Body of pancreas (tissue), 4 donors: ENCODE data around the gene OR5K4. TPM values are rescaled to one million over a fixed set of nuclear protein-coding genes. Genes with fewer than 3 reads are reported as not detected.
A peak's percentile ranks its signal among the peaks of the same experiment; 100 is the strongest.

ENCODE experiments used
- ATAC-seq: fragments of 150-250 bp; one replicate; pipeline ENCODE4 v1.9.1; 2016
- DNase-seq, 4 donors: peaks; one replicate each; pipeline ENCODE4 v3.0.0-alpha.2; 2019
- H3K27ac ChIP-seq, 4 donors: fragments of 200-600 bp; sonication (generic); 1 replicate in 3 of 4; 2 replicates in 1 of 4; pipeline versions ENCODE4 v1.5.1 to v1.6.1; 2016 to 2019; ENCODE audit warnings: mild to moderate bottlenecking in 1 of 4, mixed read lengths in 1 of 4, moderate library complexity in 1 of 4
- H3K27me3 ChIP-seq, 2 donors: fragments of 200-600 bp; sonication (generic); one replicate each; pipeline ENCODE4 v1.6.0; 2016; ENCODE audit warnings: mild to moderate bottlenecking in 1 of 2
- H3K36me3 ChIP-seq, 2 donors: fragments of 200-600 bp; sonication (generic); replicated peaks in 1 of 2; 2 replicates each; pipeline ENCODE4 v1.5.1; 2016; ENCODE audit warnings: low read depth in 2 of 2; ENCODE audit not compliant: insufficient read depth in 1 of 2
- H3K4me1 ChIP-seq: fragments of 200-600 bp; sonication (generic); one replicate; pipeline ENCODE4 v1.6.0; 2016
- H3K4me3 ChIP-seq, 2 donors: fragments of 200-600 bp; sonication (generic); 1 replicate in 1 of 2; 2 replicates in 1 of 2; pipeline ENCODE4 v1.5.1; 2016 to 2019
- H3K9me3 ChIP-seq, 3 donors: fragments of 200-600 bp; sonication (generic); 1 replicate in 2 of 3; 2 replicates in 1 of 3; pipeline ENCODE4 v1.5.1; 2016
- POLR2A ChIP-seq, 3 donors: fragments of 450-650 bp; IDR thresholded peaks; one replicate each; pipeline ENCODE4 v1.6.1; 2016; ENCODE audit warnings: antibody characterized with exemption in 3 of 3, mild to moderate bottlenecking in 2 of 3
- WGBS, 2 donors: methylation state at CpG; one replicate each; pipeline ENCODE4 v1.1.5; 2017; 5-methylcytosine and 5-hydroxymethylcytosine counted together
- intact Hi-C: fragments of 100-400 bp; cut with DNase I; formaldehyde crosslinking; loops from one replicate; pipeline ENCODE4 v1.15.1; 2023
- total RNA-seq, 2 donors: library from RNA; depleted of rRNA; stranded (reverse); fragments of >200 nt; gene quantifications; one replicate each; pipeline ENCODE4 v1.1.0, GENCODE V29; 2016
- TF ChIP-seq, protein P1 (sequence below), 7 experiments: fragments of 450-650 bp in 4 of 7; fragments of 200-600 bp in 3 of 7; sonication (generic) in 3 of 7; IDR thresholded peaks; one replicate each; pipeline ENCODE4 v1.5.1; 2016 to 2019; ENCODE audit warnings: antibody characterized with exemption in 7 of 7

OR5K4 gene
- total RNA-seq, 2 donors from 2014 or later: not detected

DNA sequence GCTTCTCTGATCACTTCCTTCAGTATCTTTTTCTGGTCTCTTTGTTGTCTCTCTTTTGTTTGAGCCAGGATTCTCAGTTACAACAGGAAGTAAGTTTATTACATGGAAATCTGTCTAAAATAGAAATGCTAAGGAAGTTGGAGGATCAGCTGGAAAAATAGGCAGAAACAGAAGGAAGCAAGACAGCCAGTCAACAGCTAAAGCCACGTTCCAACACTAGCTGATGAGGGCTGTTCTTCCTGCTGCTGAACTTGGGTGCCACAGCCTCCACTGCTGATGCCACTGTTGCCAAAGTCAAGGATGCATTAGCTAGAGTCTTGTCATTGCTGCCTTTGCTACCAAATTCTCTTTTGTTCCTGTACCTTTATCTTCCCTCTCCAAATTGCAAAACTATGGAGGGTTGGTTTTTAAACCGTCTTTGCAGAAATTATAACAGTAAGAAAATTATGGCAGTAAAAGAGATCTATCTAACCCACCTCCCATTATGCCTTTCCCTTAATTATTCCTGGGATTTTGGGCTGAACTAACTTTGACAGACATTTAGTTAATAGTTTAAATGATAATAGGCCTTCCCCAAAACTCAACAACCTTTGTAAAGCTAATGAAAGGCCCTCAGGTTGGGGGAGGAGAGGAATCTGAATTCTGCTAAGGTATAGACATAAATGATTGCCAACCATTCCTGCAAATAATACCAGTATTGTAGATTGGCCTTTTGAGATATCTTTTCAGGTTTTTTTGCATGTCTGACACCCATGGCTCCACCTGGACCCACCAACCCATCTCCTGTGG lies 27.4 kb upstream of the OR5K4 start:
- 68% methylated on average over 2 of the region's 2 CpGs for WGBS, 2 donors

DNA sequence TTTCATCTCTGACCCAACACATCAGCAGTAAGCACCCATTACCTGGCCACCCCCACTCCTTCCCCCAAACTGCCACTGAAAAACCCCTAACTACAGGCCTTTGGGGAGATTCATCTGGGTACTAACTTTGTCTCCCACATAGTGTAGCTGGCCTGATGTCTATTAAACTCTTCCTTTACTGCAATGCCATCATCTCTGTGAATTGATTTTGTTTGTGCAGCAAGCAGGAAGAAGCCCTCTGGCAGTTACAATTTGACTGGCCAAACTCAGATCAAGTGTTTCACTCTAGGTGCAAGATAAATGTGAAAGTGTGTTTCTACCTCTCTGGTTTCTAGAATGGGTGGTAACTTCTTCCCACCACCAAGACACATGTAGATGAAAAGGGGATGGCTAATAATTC lies 26.7 kb upstream of the OR5K4 start:
- intact Hi-C loops: loop anchor here (5.0 kb wide), 1 partner anchor 285 kb away; no protein-coding TSS in a partner anchor
- Histone ChIP-seq H3K4me3 (no peak overlapping the region), H3K4me1 (peaks cover 9% of the 10 kb centered on the region), H3K36me3 (no peaks in the 10 kb centered on the region), H3K27me3 (no peaks in the 10 kb centered on the region), H3K27ac (no peak overlapping the region), H3K9me3 (no peaks in the 10 kb centered on the region)
- ATAC-seq (no peak), DNase-seq (no peak)
- TF ChIP-seq POLR2A (IDR thresholded peaks at IDR 0.05): no peak
- TF ChIP-seq, protein P1, sequence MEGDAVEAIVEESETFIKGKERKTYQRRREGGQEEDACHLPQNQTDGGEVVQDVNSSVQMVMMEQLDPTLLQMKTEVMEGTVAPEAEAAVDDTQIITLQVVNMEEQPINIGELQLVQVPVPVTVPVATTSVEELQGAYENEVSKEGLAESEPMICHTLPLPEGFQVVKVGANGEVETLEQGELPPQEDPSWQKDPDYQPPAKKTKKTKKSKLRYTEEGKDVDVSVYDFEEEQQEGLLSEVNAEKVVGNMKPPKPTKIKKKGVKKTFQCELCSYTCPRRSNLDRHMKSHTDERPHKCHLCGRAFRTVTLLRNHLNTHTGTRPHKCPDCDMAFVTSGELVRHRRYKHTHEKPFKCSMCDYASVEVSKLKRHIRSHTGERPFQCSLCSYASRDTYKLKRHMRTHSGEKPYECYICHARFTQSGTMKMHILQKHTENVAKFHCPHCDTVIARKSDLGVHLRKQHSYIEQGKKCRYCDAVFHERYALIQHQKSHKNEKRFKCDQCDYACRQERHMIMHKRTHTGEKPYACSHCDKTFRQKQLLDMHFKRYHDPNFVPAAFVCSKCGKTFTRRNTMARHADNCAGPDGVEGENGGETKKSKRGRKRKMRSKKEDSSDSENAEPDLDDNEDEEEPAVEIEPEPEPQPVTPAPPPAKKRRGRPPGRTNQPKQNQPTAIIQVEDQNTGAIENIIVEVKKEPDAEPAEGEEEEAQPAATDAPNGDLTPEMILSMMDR (IDR thresholded peaks at IDR 0.05): no peak

More for the DNA sequence above, 27.4 kb upstream of the OR5K4 start:
- Histone ChIP-seq H3K4me1 (peaks cover 9% of the 10 kb centered on the region), H3K36me3 (no peaks in the 10 kb centered on the region), H3K27me3 (no peaks in the 10 kb centered on the region), H3K9me3 (no peaks in the 10 kb centered on the region), H3K27ac (no peak overlapping the region), H3K4me3 (no peak overlapping the region)
- intact Hi-C loops: loop anchor here (5.0 kb wide), 1 partner anchor 284 kb away; no protein-coding TSS in a partner anchor
- DNase-seq (no peak), ATAC-seq (no peak)
- no peak for TF ChIP-seq POLR2A (IDR thresholded peaks at IDR 0.05)
- TF ChIP-seq, protein P1 (IDR thresholded peaks at IDR 0.05): no peak

DNA sequence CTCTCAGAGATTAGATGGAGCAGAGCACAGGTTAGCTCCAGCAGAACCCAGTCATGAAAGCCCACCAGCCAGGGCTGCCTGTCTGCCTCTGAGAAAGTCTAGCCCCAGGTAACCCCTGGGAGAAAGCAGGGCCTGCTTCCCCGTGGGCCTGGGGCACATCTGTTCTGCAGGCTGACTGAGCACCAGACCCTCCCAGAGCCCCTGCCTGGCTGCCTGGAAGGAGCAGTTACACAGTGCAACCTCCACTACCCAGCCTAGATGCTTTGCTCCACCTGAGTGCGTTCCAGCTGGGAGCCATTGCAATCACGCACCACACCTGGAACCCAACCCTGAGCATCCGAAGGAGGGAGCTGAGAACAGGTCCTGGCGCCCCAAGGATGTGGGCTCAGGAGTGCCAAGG lies 24.7 kb upstream of the OR5K4 start:
- no peak for DNase-seq
- Histone ChIP-seq H3K4me3 (no peak overlapping the region), H3K27me3 (no peaks in the 10 kb centered on the region), H3K4me1 (peaks cover 9% of the 10 kb centered on the region), H3K27ac (no peak overlapping the region), H3K9me3 (no peaks in the 10 kb centered on the region), H3K36me3 (no peaks in the 10 kb centered on the region)
- intact Hi-C loops: loop anchor here (5.0 kb wide), 1 partner anchor 287 kb away; no protein-coding TSS in a partner anchor
- TF ChIP-seq, protein P1 (IDR thresholded peaks at IDR 0.05): no peak
- TF ChIP-seq POLR2A (IDR thresholded peaks at IDR 0.05): no peak
- WGBS, 2 donors: 44% methylated on average over 5 of the region's 5 CpGs; no CpG with 5 or more reads in 1 of the 2 donors
- no peak for ATAC-seq

DNA sequence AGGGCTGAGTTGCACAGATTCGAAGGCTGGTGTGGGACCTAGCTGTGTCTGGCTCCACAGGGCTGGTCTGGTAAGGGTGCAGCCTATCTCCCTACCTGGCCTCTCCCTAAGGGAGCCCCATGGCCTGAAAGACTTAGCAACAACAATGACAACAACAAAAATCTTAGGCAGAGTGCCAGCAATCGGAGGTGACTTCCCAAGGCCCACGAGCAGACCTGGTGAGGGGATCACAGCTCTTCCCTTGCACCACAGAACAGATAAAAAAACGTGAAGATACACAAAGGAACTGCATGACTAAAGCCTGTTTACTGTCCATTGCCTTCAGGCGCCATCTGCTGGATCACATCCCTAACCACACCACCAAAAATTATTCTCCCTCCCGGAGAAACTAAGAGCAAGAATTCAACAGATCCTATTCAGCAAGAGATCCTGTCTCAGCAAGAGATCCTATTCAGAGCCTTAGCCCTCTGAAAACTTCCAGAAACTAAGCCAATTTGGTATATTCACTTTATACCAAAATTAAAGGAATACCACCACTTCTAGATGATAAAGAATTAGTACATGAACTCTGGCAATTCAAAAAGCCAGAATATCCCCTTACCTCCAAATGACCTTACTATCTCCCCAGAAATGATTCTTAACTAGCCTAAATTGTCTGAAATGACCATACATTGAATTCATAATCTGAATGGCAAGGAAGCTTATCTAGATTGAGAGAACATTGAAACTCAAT lies 24.1 kb upstream of the OR5K4 start:
- TF ChIP-seq, protein P1 (IDR thresholded peaks at IDR 0.05): peak; percentile 35 to 79 (median 62)
- TF ChIP-seq POLR2A (IDR thresholded peaks at IDR 0.05): no peak
- Histone ChIP-seq H3K9me3 (no peaks in the 10 kb centered on the region), H3K4me1 (peaks cover 9% of the 10 kb centered on the region), H3K4me3 (no peak overlapping the region), H3K27ac (no peak overlapping the region), H3K27me3 (no peaks in the 10 kb centered on the region), H3K36me3 (no peaks in the 10 kb centered on the region)
- WGBS, 2 donors: 3 to 4% methylated on average over 6 of the region's 6 CpGs
- peak; percentile 65 for ATAC-seq
- intact Hi-C loops: loop anchor here (5.0 kb wide), 1 partner anchor 287 kb away; no protein-coding TSS in a partner anchor
- DNase-seq: peak; percentile 37 to 59 (median 46)
